Measurements from ENCODE around the gene BCL2L13. TPM values are rescaled to one million over a fixed set of nuclear protein-coding genes. Genes with fewer than 3 reads are reported as not detected.

BCL2L13 gene, protein sequence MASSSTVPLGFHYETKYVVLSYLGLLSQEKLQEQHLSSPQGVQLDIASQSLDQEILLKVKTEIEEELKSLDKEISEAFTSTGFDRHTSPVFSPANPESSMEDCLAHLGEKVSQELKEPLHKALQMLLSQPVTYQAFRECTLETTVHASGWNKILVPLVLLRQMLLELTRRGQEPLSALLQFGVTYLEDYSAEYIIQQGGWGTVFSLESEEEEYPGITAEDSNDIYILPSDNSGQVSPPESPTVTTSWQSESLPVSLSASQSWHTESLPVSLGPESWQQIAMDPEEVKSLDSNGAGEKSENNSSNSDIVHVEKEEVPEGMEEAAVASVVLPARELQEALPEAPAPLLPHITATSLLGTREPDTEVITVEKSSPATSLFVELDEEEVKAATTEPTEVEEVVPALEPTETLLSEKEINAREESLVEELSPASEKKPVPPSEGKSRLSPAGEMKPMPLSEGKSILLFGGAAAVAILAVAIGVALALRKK
- total RNA-seq, result 28.6 and 30.9 TPM in 2 replicates

DNA sequence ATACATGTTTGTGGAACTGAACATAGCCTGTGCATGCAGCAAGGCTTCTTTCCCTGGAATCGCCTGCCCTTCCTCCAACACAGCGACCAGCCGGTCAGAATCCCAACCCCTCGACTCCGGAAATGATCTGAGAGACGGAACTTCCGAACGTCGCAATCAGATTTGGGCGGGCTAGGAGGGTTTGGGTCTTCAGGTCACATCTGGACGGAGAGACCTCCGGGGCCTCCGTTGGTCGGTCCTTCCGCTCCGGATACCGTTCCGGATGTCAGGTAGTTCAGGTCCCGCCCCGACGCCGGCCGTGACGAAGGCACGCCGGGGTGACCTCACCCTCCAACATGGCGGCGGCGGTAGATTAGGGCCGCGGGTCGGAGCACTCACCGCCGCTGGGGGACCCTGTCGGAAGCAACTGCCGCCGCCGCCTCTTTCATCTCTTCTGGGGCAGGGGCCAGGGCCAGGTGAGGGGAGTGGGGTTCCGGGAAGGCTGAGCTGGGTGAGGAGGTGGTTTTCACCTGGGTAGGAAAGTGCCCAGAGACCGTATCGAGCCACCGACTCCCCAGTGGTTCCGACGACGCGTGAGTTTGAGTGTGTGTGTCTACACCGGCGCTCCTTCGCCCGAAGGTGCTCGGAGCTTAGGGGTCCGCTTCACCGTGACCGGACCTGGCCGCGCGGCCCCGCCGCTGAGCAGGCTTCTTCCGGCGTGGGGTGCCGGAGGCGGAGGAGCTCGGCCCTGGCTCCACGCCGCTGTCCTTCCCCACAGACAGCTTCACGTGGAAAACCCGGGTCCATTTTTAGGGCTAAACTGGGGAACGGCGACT lies at the start of gene BCL2L13:
Gene BCL2L13 (plus strand): TSS at position 326 of the 815 bp plus-strand sequence. CDS start 16,955 bp downstream, outside the sequence.
- intact Hi-C loops (cut with micrococcal nuclease), result loop anchor here (1.0 to 5.0 kb wide), 5 partner anchors 10 to 466 kb away; partner anchors contain the start of genes ATP6V1E1 and PEX26

DNA sequence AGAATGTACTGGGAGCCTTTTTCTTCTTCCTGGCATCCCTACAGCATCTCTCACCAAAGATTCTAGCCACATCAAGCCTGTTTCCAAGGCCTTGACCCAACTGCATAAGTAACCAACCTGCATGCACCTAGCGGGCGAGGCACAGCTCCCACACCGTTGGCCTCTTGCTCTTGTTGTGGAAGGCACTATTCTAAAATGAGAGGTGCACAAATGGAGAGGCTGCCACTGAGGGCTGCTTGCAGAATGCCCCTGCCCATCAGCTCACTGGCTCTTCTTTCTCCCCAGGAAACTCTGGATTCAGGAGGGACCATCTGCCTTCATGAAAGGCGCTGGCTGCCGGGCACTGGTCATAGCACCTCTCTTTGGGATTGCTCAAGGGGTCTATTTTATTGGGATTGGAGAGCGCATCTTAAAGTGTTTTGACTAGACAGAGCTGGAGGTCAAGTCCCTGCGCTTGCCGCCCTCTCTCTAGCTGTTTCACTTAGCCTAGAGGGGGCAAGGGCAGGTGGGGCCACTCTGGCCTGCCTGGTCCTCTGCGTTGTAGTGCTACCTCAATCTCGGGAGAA lies 48.7 kb upstream of the BCL2L13 start:
- intact Hi-C loops (cut with micrococcal nuclease), result no loop called here

DNA sequence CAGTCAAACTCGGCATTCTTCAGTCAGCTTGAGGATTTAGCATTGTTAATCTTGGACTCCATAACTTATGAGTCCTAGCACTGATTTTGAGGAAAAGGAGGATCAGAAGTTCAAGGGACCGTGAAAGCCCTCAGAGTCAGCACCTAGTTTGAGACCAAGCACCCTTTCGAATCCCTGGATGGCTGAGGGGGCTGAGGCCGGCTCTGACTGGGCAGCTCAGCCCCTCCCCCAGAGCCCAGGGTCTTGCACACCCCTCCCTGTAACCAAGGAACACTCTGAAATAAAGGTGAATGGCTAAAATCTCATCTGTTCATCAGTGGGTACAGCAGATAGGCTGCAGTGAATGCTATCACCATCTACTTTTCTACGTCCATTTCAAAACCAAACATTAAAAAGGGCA lies 48.0 kb upstream of the BCL2L13 start:
- intact Hi-C loops (cut with micrococcal nuclease), result no loop called here

DNA sequence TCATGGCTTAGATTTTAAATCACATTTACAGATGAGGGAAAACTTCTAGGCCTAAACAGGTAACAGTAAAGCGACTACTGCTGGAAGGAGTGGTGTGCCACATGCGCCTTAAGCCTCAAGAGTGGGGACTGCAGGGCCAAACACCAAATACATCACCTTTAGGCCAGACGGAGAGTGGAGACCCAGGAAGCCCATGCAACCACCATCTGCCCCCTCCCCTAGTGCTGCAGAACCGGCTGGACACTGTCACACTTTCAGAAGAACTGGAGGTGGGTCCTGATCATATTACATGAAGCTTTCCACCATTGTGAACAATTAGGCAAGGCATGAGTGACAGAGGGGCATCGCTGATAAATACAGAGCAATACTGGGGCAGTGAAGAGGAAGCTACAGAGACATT lies 46.4 kb upstream of the BCL2L13 start:
- intact Hi-C loops (cut with micrococcal nuclease), result no loop called here

DNA sequence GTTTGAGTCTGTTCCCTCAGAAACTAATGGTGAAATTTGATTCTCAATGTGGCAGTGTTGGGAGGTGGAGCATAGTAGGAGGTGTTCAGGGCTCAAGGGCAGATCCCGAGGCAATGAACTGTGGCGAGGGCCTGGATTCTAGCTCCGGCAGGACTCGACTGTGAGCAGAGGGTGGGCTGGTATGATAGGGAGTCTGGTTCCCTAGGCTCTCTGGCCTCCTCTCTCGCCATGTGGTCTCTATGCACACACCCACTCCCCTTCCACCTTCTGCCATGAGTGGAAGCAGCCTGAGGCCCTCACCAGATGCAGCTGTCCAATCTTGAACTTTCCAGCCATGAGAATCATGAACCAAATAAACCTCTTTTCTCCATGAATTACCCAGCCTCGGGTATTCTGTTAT lies 42.3 kb upstream of the BCL2L13 start:
- intact Hi-C loops (cut with micrococcal nuclease), result no loop called here

DNA sequence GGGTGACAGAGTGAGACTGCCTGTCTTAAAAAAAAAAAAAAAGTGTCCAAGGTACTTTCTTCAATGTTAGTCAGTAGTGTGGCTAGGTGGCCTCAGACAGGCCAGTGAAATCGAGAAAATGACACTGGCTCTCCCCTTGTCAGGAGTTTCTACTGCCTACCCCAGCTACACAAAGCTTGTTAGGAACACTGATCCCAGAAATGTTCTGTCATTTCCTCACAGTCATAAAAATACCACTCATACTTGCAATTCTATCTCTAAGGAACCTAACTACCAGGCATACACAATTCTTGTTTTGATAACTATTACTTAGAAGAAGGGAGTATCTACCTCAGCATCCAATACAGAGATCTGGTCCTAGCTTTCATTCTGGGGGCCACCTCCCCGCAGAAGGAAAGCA lies 41.3 kb upstream of the BCL2L13 start:
- intact Hi-C loops (cut with micrococcal nuclease), result no loop called here

DNA sequence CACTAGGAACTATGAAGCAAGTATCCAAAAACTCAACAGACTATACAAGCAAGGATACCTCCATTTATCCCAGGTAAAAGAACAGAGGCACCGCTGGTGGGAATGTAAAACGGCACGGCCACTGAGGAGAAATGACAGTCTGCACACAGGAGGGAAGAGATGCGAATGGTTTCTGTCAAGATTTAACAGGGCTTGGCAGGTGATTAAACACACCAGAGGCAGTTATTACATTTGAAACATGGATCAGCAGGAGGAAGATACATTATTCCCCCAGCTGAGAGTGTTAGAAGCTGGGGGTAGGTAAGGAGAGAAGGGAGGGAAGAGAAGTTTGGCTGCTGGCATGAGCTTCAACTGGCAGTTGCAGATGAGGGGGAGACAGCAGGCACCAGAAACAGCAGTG lies 40.2 kb upstream of the BCL2L13 start:
- intact Hi-C loops (cut with micrococcal nuclease), result no loop called here

DNA sequence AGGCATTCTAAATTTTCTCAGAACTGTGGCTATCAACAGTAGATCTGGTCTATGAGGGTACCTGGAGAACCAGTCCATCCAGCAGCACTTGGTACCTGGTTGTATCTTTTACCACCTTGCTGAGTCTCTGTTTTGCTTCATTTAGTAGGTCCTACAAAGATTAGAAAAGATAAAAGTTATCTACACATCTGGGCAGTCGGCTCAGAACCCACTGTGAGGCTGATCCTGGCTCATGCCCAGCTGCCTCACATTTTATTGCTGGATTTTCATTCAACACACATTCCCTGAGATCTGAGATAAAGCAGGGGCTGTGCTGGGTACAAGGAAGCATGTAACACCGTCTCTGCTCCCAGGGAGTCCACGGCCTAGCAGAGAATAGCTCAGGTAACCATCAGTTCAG lies 37.5 kb upstream of the BCL2L13 start:
- intact Hi-C loops (cut with micrococcal nuclease), result no loop called here

DNA sequence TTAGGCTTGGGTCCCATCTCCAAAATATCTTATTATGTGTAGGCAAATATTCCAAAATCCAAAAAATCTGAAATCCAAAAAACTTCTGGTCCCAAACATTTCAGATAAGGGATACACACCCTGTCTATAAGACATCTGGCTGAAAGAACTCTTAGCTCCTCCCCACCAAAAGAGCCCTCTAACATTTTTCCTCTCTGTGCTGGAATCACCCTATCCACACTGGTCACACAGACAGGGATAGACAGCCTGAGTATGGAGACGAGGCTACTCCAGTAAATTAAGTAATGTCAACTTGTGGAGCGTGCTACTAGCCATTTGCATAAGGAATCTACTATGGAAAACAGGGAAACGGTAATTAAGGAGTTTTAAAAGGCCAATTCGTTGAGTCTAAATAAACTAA lies 34.9 kb upstream of the BCL2L13 start:
- intact Hi-C loops (cut with micrococcal nuclease), result no loop called here

DNA sequence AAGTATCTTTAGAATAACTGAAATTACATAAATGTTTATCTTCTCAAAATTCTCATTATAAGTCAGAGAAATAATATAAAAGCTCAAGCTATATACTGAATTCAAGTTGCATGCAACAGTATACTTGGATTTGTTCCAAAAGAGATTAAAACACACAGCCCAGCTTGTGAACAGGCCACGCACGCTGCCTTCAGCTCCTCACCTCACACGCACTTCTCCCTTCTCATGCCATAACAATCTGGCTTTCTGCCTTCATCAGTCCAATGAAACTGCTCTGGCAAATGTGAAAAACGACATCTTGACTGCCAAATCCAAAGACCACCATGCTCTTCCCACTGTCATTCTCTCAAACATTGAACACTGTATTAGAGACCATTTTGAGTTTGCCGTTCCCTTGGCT lies 32.1 kb upstream of the BCL2L13 start:
- intact Hi-C loops (cut with micrococcal nuclease), result no loop called here

DNA sequence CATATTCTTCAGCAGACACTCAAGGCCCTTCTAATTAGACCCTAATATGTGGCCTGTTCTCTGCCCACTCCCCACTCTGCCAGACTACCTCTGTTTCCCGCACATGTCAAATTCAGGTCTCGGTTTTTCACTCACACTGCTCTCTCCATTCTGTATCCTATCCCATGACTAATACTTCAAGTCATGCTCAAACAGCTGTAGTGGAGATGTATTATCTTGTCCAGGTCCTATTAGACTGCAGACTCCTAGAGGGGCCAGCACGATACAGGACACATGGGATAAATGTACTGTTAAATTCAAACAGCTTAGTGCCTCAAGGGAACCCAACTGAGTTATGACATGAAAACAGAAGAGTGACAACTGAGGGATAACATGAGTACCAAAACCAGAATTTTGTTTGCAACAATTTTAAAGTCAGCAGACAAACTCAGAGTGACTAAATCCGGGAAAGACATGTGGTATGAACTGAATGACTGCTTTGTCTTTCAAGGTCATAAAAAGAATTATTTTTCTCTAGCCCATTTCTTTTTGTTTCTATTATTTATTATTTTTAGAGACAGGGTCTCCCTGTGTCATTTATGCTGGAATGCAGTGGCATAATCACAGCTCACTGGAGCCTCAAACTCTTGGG lies 30.6 kb upstream of the BCL2L13 start:
- intact Hi-C loops (cut with micrococcal nuclease), result no loop called here

DNA sequence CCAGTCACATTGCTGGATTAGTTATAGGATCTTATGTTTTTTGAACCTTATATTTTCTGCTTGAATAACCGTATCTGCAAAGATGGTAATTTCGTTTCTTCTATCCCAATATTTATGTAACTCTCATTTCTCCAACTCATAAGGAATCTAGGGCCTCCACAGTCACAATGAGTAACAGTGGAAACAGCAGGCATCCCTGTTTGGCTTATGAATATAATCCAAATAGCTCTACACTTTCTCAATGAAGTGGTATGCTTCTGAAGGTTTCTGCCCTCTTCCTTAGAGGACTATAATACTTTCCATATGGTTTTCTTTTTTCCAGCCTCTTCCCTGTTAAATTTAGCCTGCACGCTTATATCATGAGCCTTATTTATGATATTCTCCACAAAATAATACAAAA lies 26.5 kb upstream of the BCL2L13 start:
- intact Hi-C loops (cut with micrococcal nuclease), result no loop called here

DNA sequence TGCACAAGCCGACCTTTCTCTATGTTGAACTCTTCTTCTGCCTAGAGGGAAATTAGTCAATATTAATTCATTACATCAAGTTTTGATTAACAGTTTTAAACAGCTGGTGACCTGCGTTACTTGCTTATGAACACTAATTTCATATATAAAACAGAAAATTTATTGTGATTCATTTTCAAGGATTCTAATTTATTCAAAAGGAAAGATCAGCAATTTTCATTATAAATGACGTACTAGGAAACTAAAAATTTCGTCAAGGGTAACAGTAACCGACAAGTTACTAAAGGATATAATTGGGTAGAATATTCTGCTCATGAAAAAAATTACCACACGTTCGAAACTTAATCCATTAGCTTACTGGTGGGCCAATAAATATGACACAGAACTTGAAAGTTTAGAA lies 25.3 kb upstream of the BCL2L13 start:
- intact Hi-C loops (cut with micrococcal nuclease), result no loop called here

DNA sequence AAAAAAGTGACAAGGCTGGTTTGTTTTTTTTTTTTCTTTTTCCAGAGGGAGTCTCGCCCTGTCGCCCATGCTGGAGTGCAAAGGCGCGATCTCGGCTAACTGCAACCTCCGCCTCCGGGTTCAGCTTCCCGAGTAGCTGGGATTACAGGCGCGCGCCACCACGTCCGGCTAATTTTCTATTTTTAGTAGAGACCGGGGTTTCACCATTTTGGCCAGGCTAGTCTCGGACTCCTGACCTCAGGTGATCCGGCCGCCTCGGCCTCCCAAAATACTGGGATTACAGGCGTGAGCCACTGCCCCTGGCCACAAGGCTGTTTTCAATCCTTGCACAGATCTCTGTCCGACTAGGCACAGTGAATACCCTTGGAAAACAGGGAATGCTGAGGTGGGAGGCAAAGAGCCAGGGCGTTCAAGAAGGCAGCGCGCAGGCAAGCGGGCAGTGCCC lies 10.6 kb upstream of the BCL2L13 start:
- intact Hi-C loops (cut with micrococcal nuclease), result loop anchor here (1.0 to 10.0 kb wide), 5 partner anchors 10 to 543 kb away; partner anchors contain the start of genes ADA2, BCL2L13, HDHD5 and PEX26

DNA sequence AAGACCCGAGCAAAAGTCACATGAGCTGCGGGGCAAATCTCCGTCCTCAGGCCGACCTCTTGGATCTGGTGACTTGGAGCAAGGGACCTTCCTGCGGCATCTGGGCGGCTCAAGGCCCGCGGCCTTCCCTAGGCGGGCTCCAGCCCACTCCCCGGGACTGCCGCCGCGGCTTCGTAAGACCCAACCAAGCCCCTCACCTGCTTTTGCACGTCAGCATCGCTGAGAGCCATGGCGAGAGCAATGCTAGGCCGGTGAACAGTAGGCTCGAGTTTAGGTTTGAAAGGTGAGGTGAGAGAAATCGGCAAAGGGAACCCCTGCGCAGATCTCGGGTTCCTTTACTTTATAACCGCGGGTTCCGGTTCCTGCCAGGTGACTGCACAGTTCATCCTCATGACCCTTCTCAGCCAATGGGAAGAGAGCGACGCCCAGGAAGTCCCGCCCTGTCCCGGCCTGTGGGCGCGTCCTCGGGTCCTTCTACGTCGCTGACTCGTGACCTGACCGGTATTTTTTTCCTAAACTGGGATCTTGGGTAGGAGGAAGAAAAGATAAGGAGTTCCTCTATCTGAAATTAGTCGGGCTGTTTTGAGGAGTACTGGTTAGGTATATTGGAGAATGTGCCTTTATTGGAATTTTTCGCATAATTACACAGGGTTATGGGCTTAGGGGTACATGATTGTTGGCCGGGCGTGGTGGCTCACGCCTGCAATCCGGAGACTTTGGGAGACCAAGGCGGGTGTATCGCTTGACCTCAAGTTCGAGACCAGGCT lies 10.0 kb upstream of the BCL2L13 start, which contains the start of gene ATP6V1E1:
Gene ATP6V1E1 (minus strand): TSS at position 344 of the 767 bp plus-strand sequence. CDS start 114 bp downstream, at position 230.
- intact Hi-C loops (cut with micrococcal nuclease), result loop anchor here (1.0 to 10.0 kb wide), 5 partner anchors 10 to 543 kb away; partner anchors contain the start of genes ADA2, BCL2L13, HDHD5 and PEX26

DNA sequence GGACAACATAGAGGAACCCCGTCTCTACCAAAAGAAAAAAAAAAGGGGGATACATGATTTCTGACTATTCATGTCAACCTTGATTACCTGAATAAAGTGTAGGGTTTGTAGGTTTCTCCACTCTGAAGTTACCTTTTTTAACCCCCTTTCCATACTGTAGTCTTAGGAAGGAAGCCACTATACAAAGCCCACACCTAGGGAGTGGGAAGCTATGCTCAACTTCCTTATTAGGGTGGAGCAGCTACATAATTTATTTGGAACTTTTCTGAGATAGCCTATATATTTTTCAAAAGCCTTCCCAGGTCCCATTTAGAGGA lies 9.4 kb upstream of the BCL2L13 start:
- intact Hi-C loops (cut with micrococcal nuclease), result loop anchor here (2.0 to 10.0 kb wide), 3 partner anchors 414 to 472 kb away; partner anchors contain the start of genes ADA2, HDHD5 and PEX26

DNA sequence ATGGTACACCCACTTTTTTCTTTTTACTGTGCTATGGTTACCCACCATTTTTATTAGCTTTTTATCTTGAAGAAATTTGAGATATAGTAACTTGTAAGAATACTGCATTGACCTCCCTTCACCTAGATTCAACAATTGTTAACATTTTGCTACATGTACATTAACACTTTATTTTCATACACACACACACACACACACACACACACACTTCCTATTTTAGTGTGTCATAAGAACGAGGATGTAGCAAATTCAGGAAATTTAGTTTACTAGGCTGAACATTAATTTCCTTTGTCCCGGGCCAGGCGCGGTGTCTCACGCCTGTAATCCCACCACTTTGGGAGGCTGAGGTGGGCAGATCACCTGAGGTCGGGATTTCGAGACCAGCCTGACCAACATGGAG lies 8.9 kb upstream of the BCL2L13 start:
- intact Hi-C loops (cut with micrococcal nuclease), result loop anchor here (2.0 to 10.0 kb wide), 3 partner anchors 415 to 472 kb away; partner anchors contain the start of genes ADA2, HDHD5 and PEX26

DNA sequence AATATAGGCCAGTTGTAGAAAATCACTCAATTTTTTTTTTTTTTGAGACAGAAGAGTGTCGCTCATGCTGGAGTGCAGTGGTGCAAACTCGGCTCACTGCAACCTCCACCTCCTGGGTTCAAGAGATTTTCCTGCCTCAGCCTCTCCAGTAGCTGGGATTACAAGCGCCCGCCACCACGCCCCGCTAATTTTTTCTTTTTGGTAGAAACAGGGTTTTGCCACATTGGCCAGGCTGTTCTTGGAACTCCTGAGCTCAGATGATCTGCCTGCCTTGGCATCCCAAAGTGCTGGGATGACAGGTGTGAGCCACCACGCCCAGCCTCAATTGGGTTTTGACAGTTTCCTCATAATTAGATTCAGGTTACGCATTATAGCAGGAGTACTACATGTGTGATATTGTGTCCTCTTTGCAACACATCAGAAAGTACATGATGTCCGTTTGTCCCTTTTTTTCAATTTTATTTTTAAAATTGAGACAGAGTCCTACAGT lies 7.4 kb upstream of the BCL2L13 start:
- intact Hi-C loops (cut with micrococcal nuclease), result no loop called here

DNA sequence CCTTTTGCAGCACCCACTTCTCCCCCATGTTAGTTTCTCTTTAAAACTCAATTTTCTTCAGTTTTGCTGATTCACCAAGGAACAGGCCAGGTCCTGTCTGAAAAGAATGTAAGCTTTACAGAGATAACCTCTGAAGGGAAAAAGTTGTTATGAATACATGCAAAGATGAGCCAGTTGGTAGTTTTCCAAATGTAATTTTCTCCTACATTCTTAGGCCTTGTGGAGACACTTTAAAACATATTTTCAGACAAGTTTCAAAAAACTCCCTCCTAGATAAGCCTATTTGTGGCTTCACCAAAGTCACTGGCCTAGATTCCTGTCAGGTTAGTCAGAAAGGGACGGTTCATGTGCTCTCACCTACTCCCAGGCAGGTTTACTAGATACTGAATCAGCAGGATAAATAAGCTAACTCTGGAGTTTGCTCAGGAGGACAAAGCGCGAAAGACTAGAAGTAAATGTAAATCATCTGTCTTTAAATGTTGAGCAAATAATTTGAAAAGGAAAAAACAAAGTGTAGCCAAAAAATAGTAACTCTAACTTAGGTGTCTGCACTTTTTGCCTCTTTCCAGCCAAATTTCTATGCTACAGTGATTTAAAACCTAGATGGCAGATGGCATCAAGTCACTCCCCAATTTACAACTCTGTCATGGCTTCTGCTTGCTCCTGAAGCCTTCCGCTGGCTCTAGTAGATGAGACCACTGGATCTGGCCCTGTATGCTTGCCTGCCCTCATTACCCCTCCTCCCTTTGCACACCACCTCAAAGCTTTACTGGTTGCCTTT lies 5.2 kb upstream of the BCL2L13 start:
- intact Hi-C loops (cut with micrococcal nuclease), result no loop called here
